GM21390 (cell line): ENCODE measurements around the gene PPP1R12B.
"Not testable (repeated sequence)": the region's sequence is repeated elsewhere in the genome, so short reads cannot be mapped to it uniquely, and the experiment has no call there.

Experiments
- ATAC-seq: cut with Tn5 transposase; IDR thresholded peaks from one replicate; pipeline ENCODE4 v1.9.1; 2021; ENCODE audit not compliant: unreplicated experiment

Gene PPP1R12B

GRCh38 chr1:202551683-202552082 is 203.2 kb downstream of the PPP1R12B start:
- no peak for ATAC-seq

- ATAC-seq, result not testable (repeated sequence)
Measured at GRCh38 chr1:202552615-202553014, 204.1 kb downstream of the PPP1R12B start.

GRCh38 chr1:202553078-202553477 is 204.6 kb downstream of the PPP1R12B start:
- not testable (repeated sequence) for ATAC-seq

- ATAC-seq, result no peak
Measured at GRCh38 chr1:202553560-202554038, 205.1 kb downstream of the PPP1R12B start.

- ATAC-seq, result not testable (repeated sequence)
Measured at GRCh38 chr1:202554619-202555018, 206.1 kb downstream of the PPP1R12B start.

- not testable (repeated sequence) for ATAC-seq
Measured at GRCh38 chr1:202556037-202556436, 207.5 kb downstream of the PPP1R12B start.

- ATAC-seq, result not testable (repeated sequence)
Measured at GRCh38 chr1:202557662-202558061, 209.2 kb downstream of the PPP1R12B start.

- no peak for ATAC-seq
Measured at GRCh38 chr1:202561240-202561639, 212.7 kb downstream of the PPP1R12B start.

GRCh38 chr1:202561726-202562443 is 213.4 kb downstream of the PPP1R12B start:
- ATAC-seq, result no peak

GRCh38 chr1:202562444-202563060 is 214.1 kb downstream of the PPP1R12B start:
- ATAC-seq, result no peak

- no peak for ATAC-seq
Measured at GRCh38 chr1:202563818-202564217, 215.3 kb downstream of the PPP1R12B start.

GRCh38 chr1:202564958-202565495 is 216.5 kb downstream of the PPP1R12B start:
- no peak for ATAC-seq

GRCh38 chr1:202565890-202566602 is 217.5 kb downstream of the PPP1R12B start:
- ATAC-seq, result peak; percentile 91

GRCh38 chr1:202567738-202568137 is 219.2 kb downstream of the PPP1R12B start:
- ATAC-seq, result no peak

GRCh38 chr1:202568410-202568809 is 219.9 kb downstream of the PPP1R12B start:
- ATAC-seq, result no peak

GRCh38 chr1:202568826-202569225 is 220.3 kb downstream of the PPP1R12B start:
- no peak for ATAC-seq

GRCh38 chr1:202569393-202570322 is 221.2 kb downstream of the PPP1R12B start:
- no peak for ATAC-seq

GRCh38 chr1:202571719-202572339 is 223.3 kb downstream of the PPP1R12B start:
- ATAC-seq, result no peak

GRCh38 chr1:202572867-202573266 is 224.4 kb downstream of the PPP1R12B start:
- no peak for ATAC-seq
